HCT116 (cell line): ENCODE results near the gene AGPAT2. TPM values are rescaled to one million over a fixed set of nuclear protein-coding genes. Genes with fewer than 3 reads are reported as not detected.

Source experiments
- ATF3 ChIP-seq: IDR thresholded peaks from 2 replicates; pipeline ENCODE4 v1.6.1; 2012
- CBX3 ChIP-seq: IDR thresholded peaks from 2 replicates; pipeline ENCODE4 v1.6.1; 2012; ENCODE audit warnings: low read depth
- CEBPB ChIP-seq: IDR thresholded peaks from 2 replicates; pipeline ENCODE4 v1.6.1; 2012; ENCODE audit warnings: low read depth
- CTCF ChIP-seq, 3 experiments: fragments of 200-600 bp in 1 of 3; sonication (generic) in 1 of 3; IDR thresholded peaks in 2 of 3; conservative IDR thresholded peaks in 1 of 3; 2 replicates each; pipeline ENCODE4 v1.5.1; 2012 to 2017; ENCODE audit warnings: low read depth in 2 of 3, low read length in 2 of 3, antibody characterized with exemption in 1 of 3, borderline replicate concordance in 1 of 3, control low read depth in 1 of 3, mild to moderate bottlenecking in 1 of 3, mixed read lengths in 1 of 3, mixed run types in 1 of 3, moderate library complexity in 1 of 3; ENCODE audit not compliant: insufficient read depth in 1 of 3
- EGR1 ChIP-seq: IDR thresholded peaks from 2 replicates; pipeline ENCODE4 v1.6.1; 2012; ENCODE audit warnings: low read depth
- ELF1 ChIP-seq: IDR thresholded peaks from 2 replicates; pipeline ENCODE4 v1.6.1; 2012; ENCODE audit warnings: low read depth, borderline replicate concordance
- FOSL1 ChIP-seq: IDR thresholded peaks from 2 replicates; pipeline ENCODE4 v1.6.1; 2012; ENCODE audit warnings: low read depth
- JUND ChIP-seq: IDR thresholded peaks from 2 replicates; pipeline ENCODE4 v1.6.1; 2012
- POLR2A ChIP-seq: IDR thresholded peaks from 2 replicates; pipeline ENCODE4 v1.7.0; 2011; ENCODE audit warnings: borderline replicate concordance; ENCODE audit not compliant: insufficient read depth, insufficient read length; ENCODE audit errors: extremely low read depth
- POLR2AphosphoS5 ChIP-seq: IDR thresholded peaks from 2 replicates; pipeline ENCODE4 v1.6.1; 2011; ENCODE audit warnings: mild to moderate bottlenecking, low read depth, low read length, moderate library complexity
- RAD21 ChIP-seq: IDR thresholded peaks from 2 replicates; pipeline ENCODE4 v1.6.1; 2012; ENCODE audit warnings: low read depth, mild to moderate bottlenecking
- SIN3A ChIP-seq: IDR thresholded peaks from 2 replicates; pipeline ENCODE4 v1.6.1; 2012; ENCODE audit warnings: low read depth
- SP1 ChIP-seq: IDR thresholded peaks from 2 replicates; pipeline ENCODE4 v1.6.1; 2012; ENCODE audit warnings: low read depth
- YY1 ChIP-seq: IDR thresholded peaks from 2 replicates; pipeline ENCODE4 v1.6.1; 2011; ENCODE audit warnings: low read length, low read depth, moderate library complexity, mild to moderate bottlenecking; ENCODE audit not compliant: insufficient replicate concordance; ENCODE audit errors: extremely low read depth
- ZNF274 ChIP-seq: fragments of 200-500 bp; sonication (Bioruptor generic); IDR thresholded peaks from 2 replicates; pipeline ENCODE4 v1.6.1; 2014; ENCODE audit warnings: mild to moderate bottlenecking, low read depth, low read length, inconsistent platforms
- total RNA-seq: library from RNA; stranded (reverse); gene quantifications from one replicate; pipeline ENCODE4 v1.2.1, GENCODE V29; 2021; ENCODE audit not compliant: unreplicated experiment

Gene AGPAT2
- total RNA-seq, 1 experiment from 2014 or later: 86.0 TPM

DNA sequence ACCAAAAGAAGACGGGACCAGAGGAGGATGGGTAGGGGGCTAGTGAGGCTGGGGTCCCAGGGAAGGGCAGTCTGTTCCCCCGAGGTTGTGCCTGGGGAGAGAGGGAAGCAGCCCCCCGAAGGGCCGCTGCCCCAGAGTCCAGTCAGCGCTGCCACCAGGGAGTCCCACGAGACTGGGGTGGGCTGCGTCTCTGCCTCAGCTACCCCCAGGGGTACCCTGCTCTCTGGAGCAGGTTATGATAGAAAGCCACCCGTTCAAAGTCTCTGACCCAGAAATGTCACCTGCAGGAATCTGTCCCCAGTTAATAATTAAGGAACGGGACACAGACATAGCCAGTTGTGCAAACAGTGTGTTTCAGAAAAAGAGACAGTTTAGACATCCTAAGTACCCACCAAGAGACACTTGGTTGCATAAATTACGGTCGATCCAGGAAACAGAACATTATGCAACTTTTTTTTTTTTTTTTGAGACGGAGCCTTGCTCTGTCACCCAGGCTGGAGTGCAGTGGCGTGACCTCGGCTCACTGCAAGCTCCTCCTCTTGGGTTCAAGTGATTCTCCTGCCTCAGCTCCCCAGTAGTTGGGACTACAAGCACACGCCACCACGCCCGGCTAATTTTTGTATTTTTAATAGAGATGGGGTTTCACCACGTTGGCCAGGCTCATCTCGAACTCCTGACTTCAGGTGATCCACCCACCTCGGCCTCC lies 10.7 kb upstream of the AGPAT2 start (continued):
- TF ChIP-seq CTCF (IDR thresholded peaks at IDR 0.05 in 2 of 3, conservative IDR thresholded peaks at IDR 0.05 in 1 of 3; ENCODE audit: borderline replicate concordance in 1 of 3, insufficient read depth in 1 of 3, low read depth in 2 of 3, low read length in 2 of 3) (no peak), ZNF274 (no peak), EGR1 (no peak), SIN3A (no peak), CBX3 (no peak), ATF3 (no peak), SP1 (no peak), POLR2AphosphoS5 (no peak), ELF1 (no peak), RAD21 (no peak), YY1 (no peak), JUND (no peak), POLR2A (no peak), CEBPB (no peak), FOSL1 (no peak)
